Measurements from ENCODE around the gene RNU1-4.
"Not testable (repeated sequence)": the region's sequence is repeated elsewhere in the genome, so short reads cannot be mapped to it uniquely, and the experiment has no call there.

GRCh38 chr1:16759650-16760455, 19.5 kb downstream of the RNU1-4 start:
- TF ChIP-seq EZH2 (IDR thresholded peaks at IDR 0.05; ENCODE audit: insufficient read depth, low read length); CTCF (IDR thresholded peaks at IDR 0.05; ENCODE audit: insufficient read depth, low read depth, low read length): not testable (repeated sequence)

Measured in astrocyte (in vitro differentiated cells and primary cell).